ENCODE data around the gene BBX. TPM values are rescaled to one million over a fixed set of nuclear protein-coding genes. Genes with fewer than 3 reads are reported as not detected.

BBX gene
- total RNA-seq, 1 experiment from 2014 or later: 73.2 TPM

DNA sequence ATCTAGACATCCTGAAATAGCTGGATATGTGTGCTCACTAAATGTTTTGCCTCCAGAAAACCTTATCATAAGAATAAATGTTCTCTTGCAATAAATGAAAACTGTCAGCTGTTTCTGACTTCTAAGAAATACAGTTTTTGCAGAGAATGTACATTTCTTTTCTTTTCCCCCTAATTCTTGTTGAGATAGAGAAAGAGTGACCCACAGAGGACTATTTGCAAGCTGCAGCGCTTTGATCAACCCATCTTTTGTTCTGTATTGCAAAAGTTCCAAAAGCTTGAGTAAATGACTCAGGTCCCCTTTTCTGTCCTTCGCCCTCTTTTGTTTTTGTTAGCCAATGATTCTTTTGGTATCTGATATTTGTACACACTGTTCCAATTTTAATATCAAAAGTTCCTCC lies 141.9 kb downstream of the BBX start:
- no TSS peak for BruUV-seq (replicated peaks)
- Mint-ChIP-seq H3K27me3 (ENCODE audit: insufficient read depth, unreplicated experiment) (no peaks in the 10 kb centered on the region), H3K4me3 (ENCODE audit: unreplicated experiment) (no peak overlapping the region), H3K27ac (ENCODE audit: low read depth, unreplicated experiment) (no peak overlapping the region), H3K9me3 (ENCODE audit: unreplicated experiment) (no peaks in the 10 kb centered on the region), H3K36me3 (ENCODE audit: insufficient read depth, unreplicated experiment) (no peaks in the 10 kb centered on the region), H3K4me1 (ENCODE audit: insufficient read depth, unreplicated experiment) (peaks cover 25% of the 10 kb centered on the region)
- POLR2A ChIA-PET: interaction anchor here (0.5 to 1.4 kb wide), 6 partner anchors 11 to 429 kb away, joined by 3 to 5 read pairs (median 3); partner anchors contain the start of gene BBX
- DNase-seq (ENCODE audit: unreplicated experiment): no peak
- intact Hi-C loops (cut with micrococcal nuclease): loop anchor here (10.0 kb wide), 1 partner anchor 90 kb away; no protein-coding TSS in a partner anchor
- CTCF ChIA-PET: interaction anchor here (0.5 to 10.2 kb wide), 8 partner anchors 14 to 1823 kb away, joined by 3 to 119 read pairs (median 4); no protein-coding TSS in a partner anchor
- TF ChIP-seq, protein P1, sequence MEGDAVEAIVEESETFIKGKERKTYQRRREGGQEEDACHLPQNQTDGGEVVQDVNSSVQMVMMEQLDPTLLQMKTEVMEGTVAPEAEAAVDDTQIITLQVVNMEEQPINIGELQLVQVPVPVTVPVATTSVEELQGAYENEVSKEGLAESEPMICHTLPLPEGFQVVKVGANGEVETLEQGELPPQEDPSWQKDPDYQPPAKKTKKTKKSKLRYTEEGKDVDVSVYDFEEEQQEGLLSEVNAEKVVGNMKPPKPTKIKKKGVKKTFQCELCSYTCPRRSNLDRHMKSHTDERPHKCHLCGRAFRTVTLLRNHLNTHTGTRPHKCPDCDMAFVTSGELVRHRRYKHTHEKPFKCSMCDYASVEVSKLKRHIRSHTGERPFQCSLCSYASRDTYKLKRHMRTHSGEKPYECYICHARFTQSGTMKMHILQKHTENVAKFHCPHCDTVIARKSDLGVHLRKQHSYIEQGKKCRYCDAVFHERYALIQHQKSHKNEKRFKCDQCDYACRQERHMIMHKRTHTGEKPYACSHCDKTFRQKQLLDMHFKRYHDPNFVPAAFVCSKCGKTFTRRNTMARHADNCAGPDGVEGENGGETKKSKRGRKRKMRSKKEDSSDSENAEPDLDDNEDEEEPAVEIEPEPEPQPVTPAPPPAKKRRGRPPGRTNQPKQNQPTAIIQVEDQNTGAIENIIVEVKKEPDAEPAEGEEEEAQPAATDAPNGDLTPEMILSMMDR (IDR thresholded peaks at IDR 0.05; ENCODE audit: unreplicated experiment): no peak

GRCh38 chr3:107665351-107665750 lies 142.6 kb downstream of the BBX start:
- Mint-ChIP-seq H3K9me3 (ENCODE audit: unreplicated experiment) (no peaks in the 10 kb centered on the region), H3K4me1 (ENCODE audit: insufficient read depth, unreplicated experiment) (peaks cover 25% of the 10 kb centered on the region), H3K36me3 (ENCODE audit: insufficient read depth, unreplicated experiment) (no peaks in the 10 kb centered on the region), H3K27me3 (ENCODE audit: insufficient read depth, unreplicated experiment) (no peaks in the 10 kb centered on the region), H3K27ac (ENCODE audit: low read depth, unreplicated experiment) (no peak overlapping the region), H3K4me3 (ENCODE audit: unreplicated experiment) (no peak overlapping the region)
- CTCF ChIA-PET: interaction anchor here (0.5 to 10.2 kb wide), 9 partner anchors 13 to 430 kb away, joined by 3 to 119 read pairs (median 3); no protein-coding TSS in a partner anchor
- POLR2A ChIA-PET: interaction anchor here (0.5 to 1.4 kb wide), 3 partner anchors 23 to 430 kb away, joined by 3 to 5 read pairs (median 3); no protein-coding TSS in a partner anchor
- BruUV-seq (replicated peaks): no TSS peak
- intact Hi-C loops (cut with micrococcal nuclease): loop anchor here (10.0 kb wide), 1 partner anchor 91 kb away; no protein-coding TSS in a partner anchor
- no peak for DNase-seq (ENCODE audit: unreplicated experiment)
- TF ChIP-seq, protein P1 (IDR thresholded peaks at IDR 0.05; ENCODE audit: unreplicated experiment): no peak

DNA sequence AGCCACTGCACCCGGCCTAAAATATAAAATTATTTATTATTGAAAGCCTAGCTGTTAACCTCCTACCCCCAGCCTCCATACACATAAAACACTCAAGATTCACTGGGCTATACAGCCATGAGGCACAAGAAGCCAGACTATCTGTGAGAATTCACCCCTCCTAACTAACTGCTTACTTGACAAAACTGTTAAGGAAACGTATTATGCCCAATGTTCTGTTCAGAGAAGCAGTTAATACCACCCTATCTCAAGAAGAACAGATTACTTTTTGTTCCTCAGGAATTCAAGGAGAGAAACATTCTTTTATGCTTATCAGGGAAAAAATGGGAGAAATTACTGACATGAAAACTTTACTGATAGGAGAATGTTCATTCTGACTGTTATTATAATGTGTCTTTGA lies 144.1 kb downstream of the BBX start:
- DNase-seq (ENCODE audit: unreplicated experiment): no peak
- no peaks in the 10 kb centered on the region for H3K9me3 Mint-ChIP-seq (ENCODE audit: unreplicated experiment)
- ChIA-PET CTCF (interaction anchor here (1.1 to 10.2 kb wide), 2 partner anchors 11 to 22 kb away, joined by 3 to 119 read pairs; no protein-coding TSS in a partner anchor), POLR2A (no interaction called here)
- H3K27me3 Mint-ChIP-seq (ENCODE audit: insufficient read depth, unreplicated experiment): no peaks in the 10 kb centered on the region
- no peaks in the 10 kb centered on the region for H3K36me3 Mint-ChIP-seq (ENCODE audit: insufficient read depth, unreplicated experiment)
- H3K27ac Mint-ChIP-seq (ENCODE audit: low read depth, unreplicated experiment): no peak overlapping the region
- TF ChIP-seq, protein P1 (IDR thresholded peaks at IDR 0.05; ENCODE audit: unreplicated experiment): no peak
- BruUV-seq (replicated peaks): no TSS peak
- intact Hi-C loops (cut with micrococcal nuclease): loop anchor here (10.0 kb wide), 1 partner anchor 92 kb away; no protein-coding TSS in a partner anchor
- peaks cover 18% of the 10 kb centered on the region for H3K4me1 Mint-ChIP-seq (ENCODE audit: insufficient read depth, unreplicated experiment)
- no peak overlapping the region for H3K4me3 Mint-ChIP-seq (ENCODE audit: unreplicated experiment)

GRCh38 chr3:107668416-107668815 lies 145.7 kb downstream of the BBX start:
- Mint-ChIP-seq H3K4me3 (ENCODE audit: unreplicated experiment) (no peak overlapping the region), H3K9me3 (ENCODE audit: unreplicated experiment) (no peaks in the 10 kb centered on the region), H3K36me3 (ENCODE audit: insufficient read depth, unreplicated experiment) (no peaks in the 10 kb centered on the region), H3K4me1 (ENCODE audit: insufficient read depth, unreplicated experiment) (peaks cover 13% of the 10 kb centered on the region), H3K27ac (ENCODE audit: low read depth, unreplicated experiment) (no peak overlapping the region), H3K27me3 (ENCODE audit: insufficient read depth, unreplicated experiment) (no peaks in the 10 kb centered on the region)
- no peak for DNase-seq (ENCODE audit: unreplicated experiment)
- POLR2A ChIA-PET: no interaction called here
- intact Hi-C loops (cut with micrococcal nuclease): loop anchor here (10.0 kb wide), 1 partner anchor 94 kb away; no protein-coding TSS in a partner anchor
- TF ChIP-seq, protein P1 (IDR thresholded peaks at IDR 0.05; ENCODE audit: unreplicated experiment): no peak
- CTCF ChIA-PET: interaction anchor here (0.9 to 2.0 kb wide), 3 partner anchors 9 to 433 kb away, joined by 3 to 13 read pairs (median 4); no protein-coding TSS in a partner anchor
- no TSS peak for BruUV-seq (replicated peaks)
